ENCODE data around the gene INPP5J. TPM values are rescaled to one million over a fixed set of nuclear protein-coding genes. Genes with fewer than 3 reads are reported as not detected.

The INPP5J gene
- total and polyA plus RNA-seq, 4 donors, result 1.2 to 6.5 (median 2.1) TPM

DNA sequence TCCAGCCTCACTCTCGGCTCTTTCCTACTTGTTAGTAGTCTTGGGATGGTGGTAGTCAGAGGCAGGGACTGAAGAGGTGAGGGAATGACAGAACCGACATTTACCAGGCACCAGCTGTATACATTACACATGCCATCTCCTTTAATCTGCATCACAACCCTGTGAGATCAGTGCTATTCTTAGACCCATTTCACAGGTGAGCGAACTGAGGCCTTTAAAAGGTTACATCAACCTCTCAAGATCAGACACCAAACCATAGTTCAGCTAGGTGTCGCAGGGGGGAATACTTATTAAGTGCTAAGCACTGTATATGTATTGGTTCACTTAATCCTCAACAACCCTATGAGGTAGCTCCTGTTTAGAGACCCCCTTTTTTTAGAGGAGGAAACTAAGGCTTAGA, 11.9 kb downstream of the INPP5J start:
- TF ChIP-seq, protein P1, sequence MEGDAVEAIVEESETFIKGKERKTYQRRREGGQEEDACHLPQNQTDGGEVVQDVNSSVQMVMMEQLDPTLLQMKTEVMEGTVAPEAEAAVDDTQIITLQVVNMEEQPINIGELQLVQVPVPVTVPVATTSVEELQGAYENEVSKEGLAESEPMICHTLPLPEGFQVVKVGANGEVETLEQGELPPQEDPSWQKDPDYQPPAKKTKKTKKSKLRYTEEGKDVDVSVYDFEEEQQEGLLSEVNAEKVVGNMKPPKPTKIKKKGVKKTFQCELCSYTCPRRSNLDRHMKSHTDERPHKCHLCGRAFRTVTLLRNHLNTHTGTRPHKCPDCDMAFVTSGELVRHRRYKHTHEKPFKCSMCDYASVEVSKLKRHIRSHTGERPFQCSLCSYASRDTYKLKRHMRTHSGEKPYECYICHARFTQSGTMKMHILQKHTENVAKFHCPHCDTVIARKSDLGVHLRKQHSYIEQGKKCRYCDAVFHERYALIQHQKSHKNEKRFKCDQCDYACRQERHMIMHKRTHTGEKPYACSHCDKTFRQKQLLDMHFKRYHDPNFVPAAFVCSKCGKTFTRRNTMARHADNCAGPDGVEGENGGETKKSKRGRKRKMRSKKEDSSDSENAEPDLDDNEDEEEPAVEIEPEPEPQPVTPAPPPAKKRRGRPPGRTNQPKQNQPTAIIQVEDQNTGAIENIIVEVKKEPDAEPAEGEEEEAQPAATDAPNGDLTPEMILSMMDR (IDR thresholded peaks at IDR 0.05; ENCODE audit: control extremely low read depth, extremely low read depth), result no peak
- no peak for DNase-seq
- 89 to 95% methylated on average over 4 of the region's 4 CpGs for WGBS, 2 donors
- Histone ChIP-seq H3K4me3 (no peak overlapping the region), H3K27ac (ENCODE audit: low read depth in 1 of 2, low read length in 1 of 2) (no peak overlapping the region), H3K27me3 (ENCODE audit: control insufficient read depth in 3 of 3, insufficient read depth in 3 of 3, low read length in 2 of 3) (peaks cover 0 to 3% (median 0%) of the 10 kb centered on the region in 3 donors), H3K9ac (ENCODE audit: insufficient read depth in 1 of 2, low read length in 2 of 2) (no peak overlapping the region), H3K4me1 (ENCODE audit: control insufficient read depth in 5 of 5, insufficient read depth in 5 of 5, low read length in 5 of 5) (peaks cover 0 to 7% (median 0%) of the 10 kb centered on the region in 5 donors), H3K36me3 (ENCODE audit: control insufficient read depth in 4 of 4, insufficient read depth in 4 of 4, low read length in 4 of 4) (peaks cover 0 to 2% (median 0%) of the 10 kb centered on the region in 4 donors), H3K9me3 (ENCODE audit: control insufficient read depth in 4 of 4, insufficient read depth in 3 of 4, low read length in 3 of 4) (no peaks in the 10 kb centered on the region)
- ATAC-seq (ENCODE audit: insufficient read depth, low FRiP score), result no peak

DNA sequence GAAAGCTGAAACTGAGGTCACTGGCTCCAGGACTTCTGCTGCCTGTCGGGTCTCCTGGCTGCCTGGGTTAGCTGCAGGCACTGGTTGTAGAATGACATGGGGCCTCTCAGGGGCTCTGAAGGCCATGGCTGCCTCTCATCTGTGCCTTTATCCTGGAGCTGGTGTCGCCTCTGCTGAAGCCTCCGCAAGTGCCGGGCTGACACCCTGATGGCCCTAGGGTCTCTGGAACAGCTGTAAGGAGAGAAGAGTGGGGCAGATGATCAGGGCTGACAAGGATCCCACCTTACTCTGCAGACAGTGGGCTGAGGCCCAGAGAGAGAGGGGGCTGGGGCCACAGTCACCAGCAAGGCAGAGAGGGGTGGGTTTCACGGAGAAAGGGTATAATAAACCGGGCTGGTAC, 12.9 kb downstream of the INPP5J start:
- DNase-seq (no peak), ATAC-seq (ENCODE audit: insufficient read depth, low FRiP score) (no peak)
- Histone ChIP-seq H3K36me3 (ENCODE audit: control insufficient read depth in 4 of 4, insufficient read depth in 4 of 4, low read length in 4 of 4) (peaks cover 0 to 2% (median 0%) of the 10 kb centered on the region in 4 donors), H3K27ac (ENCODE audit: low read depth in 1 of 2, low read length in 1 of 2) (no peak overlapping the region), H3K9me3 (ENCODE audit: control insufficient read depth in 4 of 4, insufficient read depth in 3 of 4, low read length in 3 of 4) (no peaks in the 10 kb centered on the region), H3K4me3 (no peak overlapping the region), H3K4me1 (ENCODE audit: control insufficient read depth in 5 of 5, insufficient read depth in 5 of 5, low read length in 5 of 5) (peaks cover 0 to 4% (median 0%) of the 10 kb centered on the region in 5 donors), H3K9ac (ENCODE audit: insufficient read depth in 1 of 2, low read length in 2 of 2) (no peak overlapping the region), H3K27me3 (ENCODE audit: control insufficient read depth in 3 of 3, insufficient read depth in 3 of 3, low read length in 2 of 3) (peaks cover 0 to 3% (median 0%) of the 10 kb centered on the region in 3 donors)
- 91 to 95% methylated on average over 6 of the region's 6 CpGs for WGBS, 2 donors
- TF ChIP-seq, protein P1 (IDR thresholded peaks at IDR 0.05; ENCODE audit: control extremely low read depth, extremely low read depth), result no peak

DNA sequence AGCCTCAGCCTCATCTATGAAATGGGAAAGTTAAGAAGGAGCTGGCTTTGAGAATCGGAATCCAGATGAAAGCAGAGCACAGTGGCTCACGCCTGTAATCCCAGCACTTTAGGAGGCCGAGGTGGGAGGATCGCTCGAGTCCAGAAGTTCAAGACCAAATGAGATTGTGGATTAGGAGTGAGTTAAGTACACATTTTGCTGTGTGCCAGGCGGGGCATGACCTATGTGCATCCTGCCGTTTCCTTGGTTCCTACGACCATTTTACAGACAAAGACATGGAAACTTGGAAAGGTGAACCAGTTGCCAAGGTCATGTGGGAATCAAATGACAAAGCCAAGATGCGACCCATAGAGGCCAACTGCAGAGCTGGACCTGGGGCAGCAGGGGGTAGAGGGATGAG, 13.4 kb downstream of the INPP5J start:
- no peak overlapping the region for H3K4me3 ChIP-seq
- no peak overlapping the region for H3K9ac ChIP-seq (ENCODE audit: insufficient read depth in 1 of 2, low read length in 2 of 2)
- H3K36me3 ChIP-seq (ENCODE audit: control insufficient read depth in 4 of 4, insufficient read depth in 4 of 4, low read length in 4 of 4), result peaks cover 0 to 2% (median 0%) of the 10 kb centered on the region in 4 donors
- no peak overlapping the region for H3K27ac ChIP-seq (ENCODE audit: low read depth in 1 of 2, low read length in 1 of 2)
- TF ChIP-seq, protein P1 (IDR thresholded peaks at IDR 0.05; ENCODE audit: control extremely low read depth, extremely low read depth), result no peak
- 89 to 91% methylated on average over 9 of the region's 9 CpGs for WGBS, 2 donors
- no peak for DNase-seq
- no peaks in the 10 kb centered on the region for H3K4me1 ChIP-seq (ENCODE audit: control insufficient read depth in 5 of 5, insufficient read depth in 5 of 5, low read length in 5 of 5)
- no peaks in the 10 kb centered on the region for H3K9me3 ChIP-seq (ENCODE audit: control insufficient read depth in 4 of 4, insufficient read depth in 3 of 4, low read length in 3 of 4)
- no peak for ATAC-seq (ENCODE audit: insufficient read depth, low FRiP score)
- H3K27me3 ChIP-seq (ENCODE audit: control insufficient read depth in 3 of 3, insufficient read depth in 3 of 3, low read length in 2 of 3), result peaks cover 0 to 3% (median 0%) of the 10 kb centered on the region in 3 donors

DNA sequence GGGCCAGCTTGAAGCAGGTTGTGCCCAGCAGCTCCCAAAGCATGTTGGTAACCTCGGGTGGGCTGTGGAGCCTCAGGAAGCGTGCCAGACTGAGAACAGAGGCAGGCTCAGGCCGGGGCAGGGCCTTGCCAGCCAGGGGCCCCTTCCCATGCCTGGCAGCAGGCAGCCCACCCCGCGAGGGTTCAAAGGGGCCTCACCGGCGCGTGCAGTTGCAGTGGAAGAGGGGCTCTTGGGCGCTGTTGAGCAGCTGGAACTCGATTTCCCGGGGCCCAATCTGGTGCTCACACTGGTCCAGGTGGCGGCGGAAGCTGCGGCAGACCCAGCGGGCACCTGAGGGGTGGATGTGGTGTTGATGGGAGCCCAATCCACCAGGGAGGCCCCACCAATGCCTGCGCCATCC, 13.9 kb downstream of the INPP5J start:
- DNase-seq (no peak), ATAC-seq (ENCODE audit: insufficient read depth, low FRiP score) (no peak)
- H3K4me3 ChIP-seq, result no peak overlapping the region
- H3K27me3 ChIP-seq (ENCODE audit: control insufficient read depth in 3 of 3, insufficient read depth in 3 of 3, low read length in 2 of 3), result peaks cover 0 to 3% (median 0%) of the 10 kb centered on the region in 3 donors
- H3K9ac ChIP-seq (ENCODE audit: insufficient read depth in 1 of 2, low read length in 2 of 2), result no peak overlapping the region
- H3K9me3 ChIP-seq (ENCODE audit: control insufficient read depth in 4 of 4, insufficient read depth in 3 of 4, low read length in 3 of 4), result no peaks in the 10 kb centered on the region
- WGBS, 2 donors, result 91 to 94% methylated on average over 16 of the region's 16 CpGs
- H3K36me3 ChIP-seq (ENCODE audit: control insufficient read depth in 4 of 4, insufficient read depth in 4 of 4, low read length in 4 of 4), result peaks cover 0 to 2% (median 0%) of the 10 kb centered on the region in 4 donors
- no peak overlapping the region for H3K27ac ChIP-seq (ENCODE audit: low read depth in 1 of 2, low read length in 1 of 2)
- TF ChIP-seq, protein P1 (IDR thresholded peaks at IDR 0.05; ENCODE audit: control extremely low read depth, extremely low read depth), result no peak
- no peaks in the 10 kb centered on the region for H3K4me1 ChIP-seq (ENCODE audit: control insufficient read depth in 5 of 5, insufficient read depth in 5 of 5, low read length in 5 of 5)

Measured in lung (tissue), 12 donors.